HFFc6 (cell line): ENCODE measurements around the gene COPS6. TPM values are rescaled to one million over a fixed set of nuclear protein-coding genes. Genes with fewer than 3 reads are reported as not detected.

Experiments
- DNase-seq: peaks from one replicate; pipeline ENCODE4 v3.0.0-alpha.2; 2018
- H3K27ac Mint-ChIP-seq: 2 replicates; pipeline ENCODE4 v1.8.0; 2020; ENCODE audit warnings: mild to moderate bottlenecking, mixed read lengths
- H3K27me3 Mint-ChIP-seq: 2 replicates; pipeline ENCODE4 v1.8.0; 2021; ENCODE audit warnings: mild to moderate bottlenecking, moderate library complexity, mixed read lengths; ENCODE audit not compliant: insufficient read depth
- H3K36me3 Mint-ChIP-seq: 2 replicates; pipeline ENCODE4 v1.8.0; 2021; ENCODE audit warnings: low read depth, mixed read lengths
- H3K4me1 Mint-ChIP-seq: 2 replicates; pipeline ENCODE4 v1.8.0; 2020; ENCODE audit warnings: low read depth, mixed read lengths
- H3K4me3 Mint-ChIP-seq: 2 replicates; pipeline ENCODE4 v1.8.0; 2020; ENCODE audit warnings: mild to moderate bottlenecking, moderate library complexity, mixed read lengths
- H3K9me3 Mint-ChIP-seq: 2 replicates; pipeline ENCODE4 v1.8.0; 2020; ENCODE audit warnings: mild to moderate bottlenecking, mixed read lengths
- total RNA-seq, 6 experiments: library from RNA; stranded (reverse); fragmentation: NEBNext Ultra II Directional; extraction: Animal tissue kit (Norgen Biotek cat#: 25700); gene quantifications; 2 replicates in 1 of 6; 3 replicates in 5 of 6; pipeline ENCODE4 v1.2.3, GENCODE V29; 2021
- TF ChIP-seq, protein P1 (sequence below): fragments of 200-600 bp; sonication (generic); IDR thresholded peaks from 2 replicates; pipeline ENCODE4 v1.5.0; 2021; ENCODE audit warnings: antibody characterized with exemption, mild to moderate bottlenecking

Gene COPS6
- total RNA-seq, 6 experiments from 2014 or later, result 253 to 334 (median 302) TPM

DNA sequence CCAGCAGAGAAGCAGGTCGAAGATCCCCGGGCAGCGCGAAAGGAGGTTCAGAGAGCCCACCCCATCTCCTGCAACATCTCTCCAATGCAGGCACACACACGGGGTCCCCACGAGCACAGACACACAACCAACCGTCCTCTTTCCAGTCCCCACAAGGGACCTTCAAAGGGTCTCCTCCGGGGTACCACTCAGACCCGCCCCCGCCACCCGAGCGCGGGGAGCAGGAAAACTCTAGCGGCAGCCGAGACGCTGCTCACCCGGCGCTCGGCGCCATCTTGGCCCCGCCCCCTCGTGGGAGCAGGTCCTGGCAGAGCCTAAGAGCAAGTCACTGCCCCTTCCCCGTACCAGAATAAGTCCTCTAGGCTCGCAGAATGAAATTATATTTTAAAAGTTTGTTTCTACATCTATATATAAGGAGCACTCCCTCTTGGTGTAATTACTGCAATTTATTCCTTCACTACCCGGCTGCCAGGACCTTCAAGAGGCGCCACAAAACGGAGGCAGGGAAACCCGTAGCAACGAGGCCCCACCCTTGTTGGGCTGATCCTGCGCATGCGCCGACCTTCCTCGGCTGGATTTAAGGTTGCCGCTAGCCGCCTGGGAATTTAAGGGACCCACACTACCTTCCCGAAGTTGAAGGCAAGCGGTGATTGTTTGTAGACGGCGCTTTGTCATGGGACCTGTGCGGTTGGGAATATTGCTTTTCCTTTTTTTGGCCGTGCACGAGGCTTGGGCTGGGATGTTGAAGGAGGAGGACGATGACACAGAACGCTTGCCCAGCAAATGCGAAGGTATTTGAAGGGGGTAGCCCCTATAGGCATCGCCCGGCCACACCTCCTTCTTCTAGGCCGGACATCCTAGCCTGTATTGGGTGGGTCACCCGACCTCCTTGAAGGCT, 30.6 kb downstream of the COPS6 start, which contains the start of the genes CNPY4 and TAF6:
CNPY4 (plus strand) TSS at position 563 of the 898 bp plus-strand sequence; CDS start at position 674, 111 bp downstream.
TAF6 (minus strand) TSS at position 287 of the 898 bp plus-strand sequence. CDS start 5,149 bp downstream, outside the sequence.
- Mint-ChIP-seq H3K27ac (peak within 1 kb of the TSS; percentile 98), H3K36me3 (peaks cover 21% of the 10 kb centered on the region)

DNA sequence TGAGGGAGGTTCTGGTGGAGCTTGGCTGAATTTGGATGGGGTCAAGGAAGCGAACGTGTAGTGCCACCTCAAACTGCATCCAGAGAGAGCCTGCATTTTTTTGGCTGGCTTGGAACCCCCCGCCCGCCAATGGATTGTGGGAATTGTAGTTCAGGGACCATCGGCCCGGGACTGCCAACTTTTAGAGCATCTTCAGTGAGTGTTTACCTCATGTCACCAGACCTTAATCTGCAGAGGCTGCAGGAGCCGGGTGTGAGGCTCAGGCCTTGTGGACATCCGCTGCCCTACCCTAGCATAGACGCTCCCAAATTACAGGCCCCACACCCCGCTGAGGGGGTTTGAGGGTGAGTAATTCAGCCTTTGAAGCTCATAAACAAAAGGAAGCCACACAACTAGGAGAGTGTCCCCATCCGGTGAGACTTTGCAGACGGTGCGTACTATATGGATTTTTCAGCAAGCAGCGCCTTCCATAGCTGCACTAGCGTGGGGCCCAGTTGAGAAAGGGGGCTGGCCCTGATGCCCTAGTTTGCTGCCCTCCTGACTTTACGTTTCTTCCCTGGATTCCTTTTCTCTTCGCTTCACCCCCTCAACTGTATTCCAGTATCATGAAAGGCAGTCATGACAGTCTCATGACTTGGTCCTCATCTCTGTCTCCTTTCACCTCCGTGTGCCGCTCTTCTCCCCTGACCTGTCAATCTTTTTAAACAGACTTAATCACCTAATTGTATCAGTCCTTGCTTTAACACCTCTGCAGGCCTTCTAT, 31.4 kb downstream of the COPS6 start:
- Mint-ChIP-seq H3K36me3 (peaks cover 21% of the 10 kb centered on the region), H3K4me1 (peaks cover 8% of the 10 kb centered on the region), H3K9me3 (no peaks in the 10 kb centered on the region), H3K4me3 (peak overlapping the region; percentile 97), H3K27me3 (no peaks in the 10 kb centered on the region; the same call in 1 of the 2 replicates), H3K27ac (peak overlapping the region; percentile 98)
- TF ChIP-seq, protein P1, sequence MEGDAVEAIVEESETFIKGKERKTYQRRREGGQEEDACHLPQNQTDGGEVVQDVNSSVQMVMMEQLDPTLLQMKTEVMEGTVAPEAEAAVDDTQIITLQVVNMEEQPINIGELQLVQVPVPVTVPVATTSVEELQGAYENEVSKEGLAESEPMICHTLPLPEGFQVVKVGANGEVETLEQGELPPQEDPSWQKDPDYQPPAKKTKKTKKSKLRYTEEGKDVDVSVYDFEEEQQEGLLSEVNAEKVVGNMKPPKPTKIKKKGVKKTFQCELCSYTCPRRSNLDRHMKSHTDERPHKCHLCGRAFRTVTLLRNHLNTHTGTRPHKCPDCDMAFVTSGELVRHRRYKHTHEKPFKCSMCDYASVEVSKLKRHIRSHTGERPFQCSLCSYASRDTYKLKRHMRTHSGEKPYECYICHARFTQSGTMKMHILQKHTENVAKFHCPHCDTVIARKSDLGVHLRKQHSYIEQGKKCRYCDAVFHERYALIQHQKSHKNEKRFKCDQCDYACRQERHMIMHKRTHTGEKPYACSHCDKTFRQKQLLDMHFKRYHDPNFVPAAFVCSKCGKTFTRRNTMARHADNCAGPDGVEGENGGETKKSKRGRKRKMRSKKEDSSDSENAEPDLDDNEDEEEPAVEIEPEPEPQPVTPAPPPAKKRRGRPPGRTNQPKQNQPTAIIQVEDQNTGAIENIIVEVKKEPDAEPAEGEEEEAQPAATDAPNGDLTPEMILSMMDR, result no peak
- peak; percentile 50 for DNase-seq

More for the DNA sequence above, 30.6 kb downstream of the COPS6 start, which contains the start of the genes CNPY4 and TAF6:
- peaks cover 8% of the 10 kb centered on the region for H3K4me1 Mint-ChIP-seq
- no peaks in the 10 kb centered on the region for H3K9me3 Mint-ChIP-seq
- TF ChIP-seq, protein P1, result no peak
- peak within 1 kb of the TSS; percentile 97 for H3K4me3 Mint-ChIP-seq
- DNase-seq, result peak; percentile 92
- H3K27me3 Mint-ChIP-seq, result no peaks in the 10 kb centered on the region; the same call in 1 of the 2 replicates

DNA sequence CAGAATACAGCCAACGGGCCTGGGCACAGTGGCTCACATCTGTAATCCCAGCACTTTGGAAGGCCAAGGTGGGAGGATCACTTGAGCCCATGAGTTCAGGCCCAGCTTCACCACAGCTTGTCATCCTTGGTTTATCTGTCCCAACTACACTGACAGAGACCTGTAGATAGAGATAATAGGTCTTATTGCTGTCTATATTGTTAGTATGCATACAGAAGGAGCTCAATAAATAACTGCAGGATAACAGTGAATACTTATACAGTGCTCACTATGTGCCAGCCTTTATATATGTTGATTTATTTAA, 31.9 kb downstream of the COPS6 start:
- Mint-ChIP-seq H3K36me3 (peaks cover 21% of the 10 kb centered on the region), H3K27me3 (no peaks in the 10 kb centered on the region; the same call in 1 of the 2 replicates), H3K4me3 (peak overlapping the region; percentile 97), H3K4me1 (peaks cover 8% of the 10 kb centered on the region), H3K27ac (peak overlapping the region; percentile 98), H3K9me3 (no peaks in the 10 kb centered on the region)
- TF ChIP-seq, protein P1, result no peak
- no peak for DNase-seq

DNA sequence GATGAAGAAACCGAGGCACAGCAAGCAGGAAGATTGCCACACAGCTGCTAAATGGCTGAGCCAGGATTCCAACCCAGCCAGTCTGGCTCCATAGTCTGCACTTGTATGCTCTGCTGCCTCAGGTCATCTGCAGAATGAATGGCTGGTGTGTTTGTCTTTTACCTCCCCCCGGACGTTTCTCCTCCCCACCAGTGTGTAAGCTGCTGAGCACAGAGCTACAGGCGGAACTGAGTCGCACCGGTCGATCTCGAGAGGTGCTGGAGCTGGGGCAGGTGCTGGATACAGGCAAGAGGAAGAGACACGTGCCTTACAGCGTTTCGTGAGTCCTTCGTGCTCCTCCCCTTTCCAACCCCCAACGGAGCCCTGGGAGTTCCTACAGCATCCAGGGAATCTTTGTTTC, 33.3 kb downstream of the COPS6 start:
- no peaks in the 10 kb centered on the region for H3K9me3 Mint-ChIP-seq
- no peak for DNase-seq
- H3K27ac Mint-ChIP-seq, result no peak overlapping the region

DNA sequence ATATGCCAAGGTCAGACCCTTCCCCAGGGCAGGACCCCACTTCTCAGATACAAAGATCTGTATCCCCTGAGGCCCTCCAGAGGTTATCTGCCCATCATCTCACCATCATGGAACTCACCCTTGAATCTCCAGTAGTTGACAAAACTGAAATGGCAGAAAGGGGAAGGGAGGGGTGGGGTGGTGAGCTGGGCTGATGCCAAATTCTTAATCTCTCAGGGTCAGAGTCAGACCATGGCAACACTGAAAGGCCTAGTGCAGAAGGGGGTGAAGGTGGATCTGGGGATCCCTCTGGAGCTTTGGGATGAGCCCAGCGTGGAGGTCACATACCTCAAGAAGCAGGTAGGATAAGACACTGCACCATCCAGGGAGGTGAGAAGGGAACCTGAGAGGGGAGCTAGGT, 33.8 kb downstream of the COPS6 start:
- Mint-ChIP-seq H3K27ac (no peak overlapping the region), H3K4me3 (no peak overlapping the region), H3K27me3 (peaks cover 6% of the 10 kb centered on the region), H3K4me1 (peaks cover 8% of the 10 kb centered on the region), H3K9me3 (no peaks in the 10 kb centered on the region), H3K36me3 (peaks cover 16% of the 10 kb centered on the region; the same call in 1 of the 2 replicates)
- TF ChIP-seq, protein P1, result no peak
- no peak for DNase-seq

More for the DNA sequence above, 33.3 kb downstream of the COPS6 start:
- Mint-ChIP-seq H3K27me3 (peaks cover 6% of the 10 kb centered on the region), H3K36me3 (peaks cover 16% of the 10 kb centered on the region; the same call in 1 of the 2 replicates), H3K4me1 (peaks cover 8% of the 10 kb centered on the region), H3K4me3 (no peak overlapping the region)
- TF ChIP-seq, protein P1, result no peak
